Brain microvascular endothelial cell (primary cell): ENCODE results near the gene EXOC6.

Experiments used
- DNase-seq: peaks from one replicate; pipeline ENCODE4 v3.0.0-alpha.2; 2020
- H3K27ac ChIP-seq: fragments of 250-450 bp; sonication (Bioruptor Pico); 2 replicates; pipeline ENCODE4 v1.5.1; 2020; ENCODE audit warnings: mild to moderate bottlenecking, moderate library complexity
- H3K27me3 ChIP-seq: fragments of 250-450 bp; sonication (Bioruptor Pico); replicated peaks from 2 replicates; pipeline ENCODE4 v1.5.1; 2020; ENCODE audit warnings: mild to moderate bottlenecking
- H3K36me3 ChIP-seq: fragments of 250-450 bp; sonication (Bioruptor Pico); replicated peaks from 2 replicates; pipeline ENCODE4 v1.5.1; 2020; ENCODE audit warnings: mild to moderate bottlenecking
- H3K4me3 ChIP-seq: 2 replicates; pipeline ENCODE4 v1.5.1; 2011; ENCODE audit warnings: low read depth, mild to moderate bottlenecking, control low read depth, low read length, moderate library complexity
- CTCF ChIP-seq: IDR thresholded peaks from 2 replicates; pipeline ENCODE4 v1.5.1; 2011; ENCODE audit warnings: low read depth, mild to moderate bottlenecking, moderate library complexity, low read length, control low read depth, inconsistent platforms; ENCODE audit errors: missing control alignments
- in situ Hi-C: cut with HindIII; loops from 2 replicates; pipeline ENCODE4 v1.10.0; 2017; ENCODE audit warnings: low sequenced_read_pairs, low pct_ligation_motif_present

Gene EXOC6

GRCh38 chr10:93086289-93086688 lies 238.0 kb downstream of the EXOC6 start:
- TF ChIP-seq CTCF, result no peak
- Histone ChIP-seq H3K27me3 (no peaks in the 10 kb centered on the region), H3K36me3 (no peaks in the 10 kb centered on the region), H3K27ac (no peak overlapping the region), H3K4me3 (no peak overlapping the region)
- no peak for DNase-seq
- in situ Hi-C loops, result no loop called here

GRCh38 chr10:93087846-93088245 lies 239.5 kb downstream of the EXOC6 start:
- Histone ChIP-seq H3K4me3 (no peak overlapping the region), H3K27me3 (no peaks in the 10 kb centered on the region), H3K27ac (no peak overlapping the region), H3K36me3 (no peaks in the 10 kb centered on the region)
- no peak for DNase-seq
- in situ Hi-C loops, result no loop called here
- no peak for TF ChIP-seq CTCF

GRCh38 chr10:93088466-93088865 lies 240.1 kb downstream of the EXOC6 start:
- no peak for DNase-seq

GRCh38 chr10:93090619-93091018 lies 242.3 kb downstream of the EXOC6 start:
- Histone ChIP-seq H3K36me3 (no peaks in the 10 kb centered on the region), H3K4me3 (no peak overlapping the region), H3K27ac (no peak overlapping the region), H3K27me3 (no peaks in the 10 kb centered on the region)
- in situ Hi-C loops, result no loop called here
- DNase-seq, result no peak
- no peak for TF ChIP-seq CTCF

More at GRCh38 chr10:93088466-93088865, 240.1 kb downstream of the EXOC6 start:
- no peaks in the 10 kb centered on the region for H3K27me3 ChIP-seq
- no peak for TF ChIP-seq CTCF
- in situ Hi-C loops, result no loop called here
- no peaks in the 10 kb centered on the region for H3K36me3 ChIP-seq
- no peak overlapping the region for H3K27ac ChIP-seq
- H3K4me3 ChIP-seq, result no peak overlapping the region

- Histone ChIP-seq H3K27me3 (no peaks in the 10 kb centered on the region), H3K27ac (no peak overlapping the region), H3K36me3 (no peaks in the 10 kb centered on the region), H3K4me3 (no peak overlapping the region)
- DNase-seq, result no peak
- no peak for TF ChIP-seq CTCF
- in situ Hi-C loops, result no loop called here
These were observed 243.6 kb downstream of the EXOC6 start for GRCh38 chr10:93091960-93092359.

GRCh38 chr10:93095225-93095624 lies 246.9 kb downstream of the EXOC6 start:
- no peak overlapping the region for H3K27ac ChIP-seq
- in situ Hi-C loops, result no loop called here
- DNase-seq, result no peak
- H3K4me3 ChIP-seq, result no peak overlapping the region
- TF ChIP-seq CTCF, result peak; percentile 3
- H3K27me3 ChIP-seq, result no peaks in the 10 kb centered on the region
- no peaks in the 10 kb centered on the region for H3K36me3 ChIP-seq
